Activated CD4-positive, CD25-positive, alpha-beta regulatory T cell treated with anti-CD3 and anti-CD28 coated beads, Interleukin-2, amount 50 U/mL, for 24 hours (primary cell): Measurements from ENCODE around the gene TMEM255A.

Experiments used
- ATAC-seq, 2 donors: fragments of 150-1000 bp; cut with Tn5 transposase; one replicate each; pipeline ENCODE4 v1.10.0; 2021; ENCODE audit warnings: mild to moderate bottlenecking in 1 of 2, moderate library complexity in 1 of 2

Gene TMEM255A

DNA sequence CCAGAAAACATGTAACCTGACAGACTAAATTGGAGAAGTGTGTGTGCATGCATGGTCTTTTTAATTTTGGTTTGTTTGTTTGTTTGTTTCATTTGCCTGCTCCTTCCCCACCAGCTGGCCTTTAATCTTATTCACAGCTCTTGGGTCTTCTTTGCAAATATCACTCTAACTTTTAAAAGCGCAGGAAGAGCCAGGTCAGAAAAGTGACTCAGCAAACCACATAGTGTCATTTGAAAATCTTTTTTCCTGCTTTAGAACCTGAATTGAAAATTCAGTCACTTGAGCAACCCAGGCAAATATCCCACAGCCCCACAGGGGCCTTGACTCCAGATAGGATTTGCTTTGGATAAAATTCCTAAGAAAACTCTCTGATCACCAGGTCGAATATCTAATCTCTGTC lies 4.6 kb downstream of the TMEM255A start:
- no peak for ATAC-seq

- ATAC-seq, result no peak
Observed at GRCh38 chrX:120305531-120306141, 5.6 kb downstream of the TMEM255A start.

- no peak for ATAC-seq
Observed at GRCh38 chrX:120304256-120304655, 7.0 kb downstream of the TMEM255A start.

DNA sequence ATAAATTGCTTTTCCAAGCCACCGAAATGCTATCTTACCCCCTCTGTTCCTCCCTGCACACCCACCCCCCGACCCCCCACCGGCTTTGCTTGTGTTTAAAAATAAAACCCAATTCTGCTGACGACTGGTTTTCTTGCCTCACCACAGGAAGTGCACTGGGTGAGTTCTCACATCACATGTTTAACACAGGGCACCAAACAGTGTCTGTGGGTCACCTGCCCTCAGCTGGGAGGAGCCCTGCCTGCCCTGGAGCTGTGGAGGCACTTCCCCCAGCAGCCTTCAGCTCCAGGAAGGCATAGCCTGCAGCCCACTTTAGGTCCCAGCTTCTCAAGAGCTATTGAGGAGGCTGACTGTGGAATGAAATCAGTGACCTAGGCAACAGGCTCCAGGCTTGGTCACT lies 8.8 kb downstream of the TMEM255A start:
- peak; percentile 67 to 68 for ATAC-seq

DNA sequence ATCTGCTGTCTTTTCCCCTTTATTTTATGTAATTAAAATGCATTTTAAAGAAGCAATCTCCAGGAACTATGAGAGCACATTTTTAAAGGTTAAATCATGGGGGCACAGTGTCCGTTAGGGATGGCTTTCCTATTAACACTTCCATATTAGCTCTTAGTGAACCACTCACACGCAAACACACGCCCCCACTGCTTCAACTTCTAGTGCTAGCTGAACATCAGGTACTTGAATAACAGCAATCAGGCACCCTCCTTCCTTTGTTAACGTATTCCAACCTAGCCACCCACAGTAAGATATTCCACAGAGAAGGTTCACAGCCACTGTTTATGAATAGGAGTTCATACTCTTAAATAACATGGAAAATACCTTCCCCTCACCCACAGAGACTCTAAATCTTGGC lies 9.3 kb downstream of the TMEM255A start:
- ATAC-seq, result no peak

GRCh38 chrX:120301497-120301896 lies 9.8 kb downstream of the TMEM255A start:
- no peak for ATAC-seq

DNA sequence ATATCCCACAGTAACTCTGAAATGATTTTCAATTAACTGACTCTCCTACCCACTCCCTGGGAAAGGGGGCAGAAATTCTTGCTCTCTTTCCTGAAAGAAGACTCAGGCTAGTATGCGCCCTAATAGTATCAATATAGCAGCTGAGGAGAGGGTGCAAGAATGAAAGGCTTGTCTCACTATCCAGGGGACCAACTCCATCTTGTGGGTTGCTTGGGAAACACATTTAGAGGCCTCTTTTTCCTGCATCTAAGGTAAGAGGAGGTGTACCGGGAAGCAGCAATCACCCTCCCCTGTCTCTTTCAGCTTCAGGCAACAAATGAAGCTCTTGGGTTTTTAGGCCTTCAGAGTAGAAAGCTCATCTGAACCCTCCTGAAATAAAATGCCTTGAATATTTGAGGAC lies 11.3 kb downstream of the TMEM255A start:
- no peak for ATAC-seq

DNA sequence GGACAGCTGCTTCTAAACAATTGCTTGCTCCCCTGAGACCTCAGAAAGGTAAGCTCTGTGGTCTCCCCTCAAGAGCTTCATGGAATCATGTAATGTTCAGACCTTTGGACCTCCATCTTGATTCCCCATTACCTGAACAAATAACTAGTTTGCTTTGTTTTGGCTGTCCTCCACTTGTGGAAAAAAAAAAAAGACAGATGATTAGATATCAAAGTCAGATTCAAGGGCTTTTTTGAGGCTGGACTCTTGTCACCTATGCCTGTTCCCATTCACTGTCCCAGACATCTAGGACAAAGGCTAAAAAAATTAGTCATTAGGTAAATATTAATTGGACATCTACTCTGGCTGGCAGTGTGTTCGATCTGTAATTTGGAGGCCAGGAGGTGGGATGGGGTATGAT lies 13.3 kb downstream of the TMEM255A start:
- ATAC-seq, result no peak

DNA sequence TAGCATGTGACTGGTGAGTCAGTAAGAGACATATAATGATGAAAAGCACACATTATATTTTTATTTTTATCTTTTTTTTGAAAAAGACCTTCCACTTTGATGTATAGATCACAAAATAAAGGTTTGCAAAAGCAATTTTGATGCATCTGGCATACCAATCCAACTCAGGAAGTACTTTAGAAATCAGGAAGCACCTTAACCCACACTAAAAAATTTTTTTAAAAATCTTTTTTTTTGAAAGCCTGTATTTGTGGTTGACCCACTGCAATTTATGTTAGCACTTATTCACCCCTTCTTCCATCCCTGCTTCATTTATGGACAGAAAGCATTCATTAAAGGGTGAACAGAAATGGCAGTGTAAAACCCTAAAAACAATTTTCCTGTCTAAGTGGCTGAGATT lies 16.6 kb downstream of the TMEM255A start:
- ATAC-seq, result no peak

- no peak for ATAC-seq
Observed at GRCh38 chrX:120293015-120293414, 18.2 kb downstream of the TMEM255A start.

GRCh38 chrX:120291211-120291610 lies 20.1 kb downstream of the TMEM255A start:
- ATAC-seq, result no peak

GRCh38 chrX:120290107-120290506 lies 21.2 kb downstream of the TMEM255A start:
- no peak for ATAC-seq

DNA sequence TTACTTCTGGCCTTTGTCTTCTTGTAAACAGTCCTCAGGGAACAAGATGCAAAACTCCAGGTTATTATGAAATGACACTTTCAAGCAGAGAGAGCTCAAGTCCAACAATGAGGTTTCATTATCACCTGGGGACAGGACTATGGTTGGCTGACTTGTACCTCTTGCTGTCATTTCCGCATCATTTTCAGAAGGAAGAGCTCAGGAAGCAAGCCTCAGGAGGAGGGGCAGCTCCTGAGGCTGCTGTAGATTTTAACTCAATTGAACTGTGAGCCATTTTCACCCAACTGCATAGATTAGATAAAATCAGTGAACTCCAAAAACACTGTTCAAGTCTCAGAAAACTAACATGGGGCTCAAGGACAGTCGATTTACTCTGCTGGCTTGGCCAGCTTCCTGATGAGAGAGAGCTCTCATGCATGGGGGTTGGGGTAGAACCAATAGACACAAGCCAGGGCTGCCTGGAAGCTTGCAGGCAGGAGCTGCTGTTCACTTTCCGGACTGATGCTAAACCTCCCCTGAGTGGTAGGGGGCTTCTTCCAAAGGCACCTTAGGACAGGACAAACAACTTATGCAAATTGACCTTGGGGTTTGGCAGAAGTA lies 23.6 kb downstream of the TMEM255A start:
- ATAC-seq, result no peak

DNA sequence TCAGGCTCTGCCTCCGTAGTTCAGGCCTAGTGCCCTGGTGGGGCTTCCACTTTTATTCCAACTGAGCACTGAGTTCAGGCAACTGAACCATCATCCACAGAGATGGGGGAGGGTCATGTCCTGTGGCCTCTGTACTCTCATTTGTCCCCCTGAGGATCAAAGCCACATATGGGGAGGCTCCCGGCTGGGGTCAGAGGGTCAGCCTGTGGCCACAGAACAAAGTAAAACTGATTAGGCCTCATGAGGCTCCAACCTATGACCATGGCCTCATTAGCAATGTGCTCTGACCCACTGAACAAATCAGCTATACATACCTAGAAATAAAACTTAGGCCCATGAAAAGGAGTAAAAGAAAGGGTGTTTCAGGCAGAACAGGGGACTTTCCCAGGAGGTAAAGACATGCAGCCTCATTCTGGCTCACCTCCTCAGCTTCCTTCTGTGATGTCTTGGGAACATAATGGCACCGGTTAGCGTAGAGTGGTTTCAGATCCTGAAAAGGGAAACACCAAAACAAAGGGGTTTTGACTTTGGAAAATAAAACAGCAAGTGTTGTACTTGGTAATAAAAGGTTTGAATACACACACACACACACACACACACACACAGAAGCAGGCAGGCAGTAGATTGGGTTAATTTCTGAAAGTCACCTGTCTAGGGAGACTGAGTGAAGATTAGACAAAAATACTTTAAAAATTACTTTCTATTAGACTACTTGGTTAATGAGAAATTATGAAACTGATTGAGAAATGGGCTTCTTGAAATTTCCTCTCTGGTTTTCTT lies 24.3 kb downstream of the TMEM255A start:
- no peak for ATAC-seq

DNA sequence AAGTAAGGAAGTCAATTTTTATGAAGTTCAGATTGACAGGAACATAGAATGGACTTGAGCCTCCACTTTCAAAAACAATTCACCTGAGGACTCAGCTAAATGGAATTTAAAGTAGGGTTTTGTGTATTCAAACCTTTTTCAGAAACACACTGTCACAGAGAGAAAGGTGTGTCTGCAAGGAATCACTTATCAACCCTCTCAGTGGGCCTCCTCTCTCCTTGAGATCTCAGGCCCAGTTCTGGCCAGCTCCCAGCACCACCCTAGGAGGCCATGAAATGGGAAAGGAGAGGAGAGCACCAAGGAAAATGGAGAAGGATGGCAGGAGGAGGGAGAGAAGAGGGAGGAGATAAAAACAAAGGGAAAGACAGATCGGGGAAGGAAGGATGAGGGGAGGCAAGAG lies 28.6 kb downstream of the TMEM255A start:
- no peak for ATAC-seq

DNA sequence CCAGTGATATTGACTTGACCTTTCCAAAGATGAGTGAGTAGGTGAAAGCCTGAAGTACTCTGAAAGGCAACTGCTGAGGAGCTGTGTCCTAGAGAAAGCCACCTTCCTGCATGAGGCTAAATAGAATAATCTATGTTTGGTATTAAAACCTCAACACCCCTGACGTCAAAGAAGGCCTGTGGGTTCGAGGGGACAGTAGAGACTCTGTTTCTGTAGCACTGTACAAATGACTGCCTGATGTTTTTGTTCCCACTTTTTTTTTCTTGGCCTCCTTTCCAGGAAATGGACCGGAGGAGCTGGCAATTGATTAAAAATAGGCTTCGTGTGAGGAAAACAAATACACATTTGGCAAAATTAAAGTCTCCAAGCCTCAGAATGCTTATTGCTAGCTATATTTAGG lies 29.5 kb downstream of the TMEM255A start:
- ATAC-seq, result no peak

DNA sequence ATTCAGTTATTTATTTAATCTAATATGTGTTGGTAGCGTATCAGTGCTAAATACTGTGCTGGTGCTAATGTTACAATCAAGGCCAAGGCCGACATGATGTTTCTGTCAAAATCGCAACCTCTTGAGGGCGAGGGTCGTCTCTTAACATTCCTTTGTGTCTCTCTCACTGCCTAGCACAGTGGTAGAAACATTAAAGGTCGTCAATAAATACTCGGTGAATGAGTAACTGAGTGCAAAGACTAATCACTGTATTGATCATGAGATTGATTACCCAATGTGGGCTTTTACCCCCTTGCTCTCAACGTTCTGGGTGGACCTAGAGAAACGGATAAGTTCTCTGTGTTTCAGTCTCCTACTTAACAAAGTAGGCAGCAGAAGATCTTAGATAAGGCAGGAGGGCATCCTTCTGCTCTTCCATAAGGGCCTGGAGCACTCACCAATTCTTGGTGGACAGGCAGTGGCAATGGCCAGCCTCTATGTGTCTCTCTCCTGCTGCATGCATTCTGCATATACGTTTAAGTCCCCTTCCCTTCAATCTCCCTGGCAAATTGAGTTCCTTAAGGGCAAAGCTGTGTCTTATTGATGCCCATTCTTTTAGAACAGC lies 30.1 kb downstream of the TMEM255A start:
- ATAC-seq, result no peak

DNA sequence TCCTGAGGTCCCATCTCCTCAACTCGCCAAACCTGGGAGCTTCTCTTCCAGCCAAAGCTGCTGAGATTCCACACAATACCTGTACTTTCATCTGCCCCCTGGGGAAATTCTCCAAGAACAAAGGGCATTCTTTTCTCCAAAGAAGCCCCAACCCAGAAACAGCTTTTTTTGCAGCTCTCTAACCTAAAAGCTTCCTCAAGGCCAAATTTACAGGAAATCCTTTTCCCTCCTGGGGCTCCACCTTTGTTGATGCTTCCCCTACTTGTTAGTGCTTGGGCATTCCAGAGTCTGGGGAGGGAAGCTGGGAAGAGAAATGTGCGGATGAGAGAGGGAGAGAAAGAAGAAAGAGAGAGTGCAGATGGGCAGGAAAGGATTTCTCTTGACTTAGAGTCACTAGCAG lies 36.3 kb downstream of the TMEM255A start:
- ATAC-seq, result no peak

DNA sequence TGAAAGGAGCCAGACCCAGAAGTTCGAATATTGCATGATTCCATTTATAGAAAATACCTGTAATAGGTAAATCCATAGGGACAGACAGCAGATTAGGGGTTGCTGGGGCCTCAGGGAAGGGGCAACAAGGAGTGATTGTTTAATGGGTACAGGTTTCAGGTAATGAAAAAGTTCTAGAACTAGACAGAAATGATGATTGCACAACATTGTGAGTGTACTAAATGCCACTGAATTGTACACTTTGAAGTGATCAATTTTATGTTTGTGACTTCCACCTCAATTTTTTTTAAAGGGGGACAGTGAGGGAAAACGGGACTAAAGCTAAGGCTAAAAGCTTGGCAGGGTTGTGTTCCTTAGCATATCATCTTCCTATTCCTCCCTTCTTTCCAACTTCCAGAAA lies 37.1 kb downstream of the TMEM255A start:
- ATAC-seq, result no peak

GRCh38 chrX:120271218-120271617 lies 40.0 kb downstream of the TMEM255A start:
- no peak for ATAC-seq

DNA sequence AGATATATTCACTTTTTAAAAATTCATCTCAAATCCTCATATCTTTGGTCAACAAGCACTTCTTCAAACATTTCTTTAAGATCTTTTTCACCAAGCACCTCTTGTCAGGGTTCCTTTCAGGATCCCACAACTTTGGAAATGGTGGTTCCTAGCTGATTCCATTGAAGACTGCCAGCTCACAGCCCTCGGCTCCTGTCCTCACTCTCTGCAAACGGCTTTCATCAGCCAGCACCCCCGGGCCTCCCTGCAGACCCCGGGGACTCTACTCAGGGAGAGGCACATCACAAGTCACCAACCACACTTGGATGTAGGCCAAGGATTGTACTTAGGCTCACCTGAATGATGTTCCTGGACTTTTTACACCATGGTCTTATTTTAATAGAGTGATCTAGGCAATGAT lies 40.7 kb downstream of the TMEM255A start:
- ATAC-seq, result no peak

DNA sequence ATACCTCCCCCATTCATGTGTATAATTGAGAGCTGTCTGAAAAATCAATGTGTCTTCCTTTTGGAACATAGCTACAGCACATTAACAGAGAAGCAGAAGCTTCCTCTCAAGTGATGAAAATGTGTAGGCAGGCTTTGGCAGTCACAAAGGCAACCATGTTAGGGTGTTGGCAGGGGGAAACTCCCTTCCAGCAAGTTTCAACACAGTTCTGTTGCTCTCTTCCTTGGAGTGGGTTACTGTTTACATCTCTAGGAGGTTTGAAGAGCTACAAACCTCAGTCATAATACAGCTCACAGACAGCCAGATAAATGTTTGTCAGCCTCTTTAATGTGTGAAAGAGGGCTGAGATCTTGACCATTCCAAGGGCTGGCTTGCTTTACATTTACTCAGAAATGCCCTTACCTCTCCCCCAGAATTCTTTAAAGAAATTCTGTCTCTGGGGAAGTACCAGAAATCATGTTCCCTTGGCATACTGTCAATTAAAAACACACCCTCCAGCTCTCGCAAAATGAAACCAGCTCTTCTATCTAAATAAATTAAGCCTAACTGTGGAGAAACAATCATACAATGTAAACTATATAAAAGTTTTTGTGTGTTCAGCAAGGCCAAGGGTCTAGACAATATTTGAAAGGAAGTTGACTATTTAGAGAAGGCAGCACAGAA lies 41.8 kb downstream of the TMEM255A start:
- ATAC-seq, result peak in 1 of 2 donors; percentile 33

DNA sequence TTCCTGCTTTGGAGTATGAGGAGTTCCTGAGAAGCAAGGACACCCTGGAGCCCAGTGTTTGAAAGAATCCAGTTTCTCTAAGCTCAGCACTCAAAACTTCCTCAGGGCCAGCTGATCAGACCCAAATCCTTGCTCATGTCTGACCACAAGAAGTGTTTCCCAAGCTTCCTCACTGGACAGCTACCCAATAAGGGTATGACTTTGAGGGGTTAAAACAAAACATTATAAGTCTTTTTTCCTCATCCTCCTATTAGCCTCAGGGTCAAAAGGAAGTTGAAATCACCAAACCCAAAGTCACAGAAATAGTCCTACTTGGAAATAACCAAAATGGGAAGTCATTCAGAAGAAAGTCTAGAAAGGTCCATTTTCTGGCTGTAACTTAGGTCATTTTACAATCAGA lies 46.9 kb downstream of the TMEM255A start:
- no peak for ATAC-seq
